SK-N-SH treated with all-trans-retinoic acid at 6 μM for 48 hours (cell line): ENCODE measurements around the gene ADAM11.

Experiments used
- ATAC-seq: fragments of 200-7000 bp; cut with Tn5 transposase; 3 replicates; pipeline ENCODE4 v1.9.1; 2020; ENCODE audit warnings: mild to moderate bottlenecking, moderate library complexity
- ARNTL ChIP-seq: fragments of 450-650 bp; formaldehyde crosslinking; IDR thresholded peaks from 2 replicates; pipeline ENCODE4 v1.5.0; 2020; ENCODE audit warnings: low read depth, mild to moderate bottlenecking, moderate library complexity, borderline replicate concordance
- BACH2 ChIP-seq: fragments of 250-450 bp; sonication (Bioruptor Pico); IDR thresholded peaks from 2 replicates; pipeline ENCODE4 v1.9.0; 2021; ENCODE audit warnings: mild to moderate bottlenecking, borderline replicate concordance
- ESRRG ChIP-seq: fragments of 250-450 bp; sonication (Bioruptor Pico); IDR thresholded peaks from 2 replicates; pipeline ENCODE4 v1.6.1; 2021; ENCODE audit warnings: mild to moderate bottlenecking
- GLIS3 ChIP-seq: fragments of 250-450 bp; sonication (Bioruptor Pico); IDR thresholded peaks from 2 replicates; pipeline ENCODE4 v1.5.0; 2020; ENCODE audit warnings: mild to moderate bottlenecking, moderate library complexity
- ISL1 ChIP-seq: fragments of 250-450 bp; sonication (Bioruptor Pico); IDR thresholded peaks from 2 replicates; pipeline ENCODE4 v2.1.2; 2022; ENCODE audit warnings: mild to moderate bottlenecking, moderate library complexity
- PPARA ChIP-seq: fragments of 250-450 bp; sonication (Bioruptor Pico); IDR thresholded peaks from 2 replicates; pipeline ENCODE4 v1.5.0; 2020; ENCODE audit warnings: mild to moderate bottlenecking, borderline replicate concordance
- RARB ChIP-seq: fragments of 250-450 bp; sonication (Bioruptor Pico); IDR thresholded peaks from 2 replicates; pipeline ENCODE4 v1.8.0; 2021; ENCODE audit warnings: mild to moderate bottlenecking, moderate library complexity
- SNAI2 ChIP-seq: fragments of 250-450 bp; sonication (Bioruptor Pico); IDR thresholded peaks from 2 replicates; pipeline ENCODE4 v1.5.0; 2020; ENCODE audit warnings: mild to moderate bottlenecking, moderate library complexity
- TCF4 ChIP-seq: fragments of 250-450 bp; sonication (Bioruptor Pico); IDR thresholded peaks from 2 replicates; pipeline ENCODE4 v1.8.0; 2021; ENCODE audit warnings: mild to moderate bottlenecking, moderate library complexity, borderline replicate concordance
- TOX ChIP-seq: fragments of 250-450 bp; sonication (Bioruptor Pico); IDR thresholded peaks from 2 replicates; pipeline ENCODE4 v1.8.0; 2021; ENCODE audit warnings: mild to moderate bottlenecking, moderate library complexity, borderline replicate concordance
- ZC3H10 ChIP-seq: fragments of 250-450 bp; sonication (Bioruptor Pico); IDR thresholded peaks from 2 replicates; pipeline ENCODE4 v1.5.1; 2021; ENCODE audit warnings: mild to moderate bottlenecking, moderate library complexity
- ZFP3 ChIP-seq: fragments of 250-450 bp; sonication (Bioruptor Pico); IDR thresholded peaks from 2 replicates; pipeline ENCODE4 v1.5.0; 2020; ENCODE audit warnings: mild to moderate bottlenecking, moderate library complexity
- ZFP30 ChIP-seq: fragments of 450-650 bp; formaldehyde crosslinking; IDR thresholded peaks from 2 replicates; pipeline ENCODE4 v1.5.0; 2022; ENCODE audit warnings: mild to moderate bottlenecking, moderate library complexity
- ZNF565 ChIP-seq: fragments of 450-650 bp; formaldehyde crosslinking; conservative IDR thresholded peaks from 2 replicates; pipeline ENCODE4 v1.5.0; 2020; ENCODE audit warnings: low read depth, mild to moderate bottlenecking, moderate library complexity
- ZNF70 ChIP-seq: fragments of 450-650 bp; formaldehyde crosslinking; IDR thresholded peaks from 2 replicates; pipeline ENCODE4 v1.5.0; 2020; ENCODE audit warnings: mild to moderate bottlenecking, moderate library complexity
- ZNF8 ChIP-seq: fragments of 450-650 bp; formaldehyde crosslinking; IDR thresholded peaks from 2 replicates; pipeline ENCODE4 v1.5.0; 2020; ENCODE audit warnings: mild to moderate bottlenecking, moderate library complexity
- TF ChIP-seq, protein P1 (sequence below): fragments of 250-450 bp; sonication (Bioruptor Pico); IDR thresholded peaks from 2 replicates; pipeline ENCODE4 v1.8.0; 2020; ENCODE audit warnings: mild to moderate bottlenecking, moderate library complexity, borderline replicate concordance
- TF ChIP-seq, protein P2 (sequence below): fragments of 250-450 bp; sonication (Bioruptor Pico); IDR thresholded peaks from 2 replicates; pipeline ENCODE4 v1.8.0; 2021; ENCODE audit warnings: low read depth, mild to moderate bottlenecking, moderate library complexity, borderline replicate concordance
- TF ChIP-seq, protein P3 (sequence below): fragments of 250-450 bp; sonication (Bioruptor Pico); IDR thresholded peaks from 2 replicates; pipeline ENCODE4 v1.5.0; 2020; ENCODE audit warnings: mild to moderate bottlenecking, moderate library complexity
- TF ChIP-seq, protein P4 (sequence below): fragments of 250-450 bp; sonication (Bioruptor Pico); IDR thresholded peaks from 2 replicates; pipeline ENCODE4 v1.5.1; 2020; ENCODE audit warnings: low read depth, mild to moderate bottlenecking, moderate library complexity

Gene ADAM11

DNA sequence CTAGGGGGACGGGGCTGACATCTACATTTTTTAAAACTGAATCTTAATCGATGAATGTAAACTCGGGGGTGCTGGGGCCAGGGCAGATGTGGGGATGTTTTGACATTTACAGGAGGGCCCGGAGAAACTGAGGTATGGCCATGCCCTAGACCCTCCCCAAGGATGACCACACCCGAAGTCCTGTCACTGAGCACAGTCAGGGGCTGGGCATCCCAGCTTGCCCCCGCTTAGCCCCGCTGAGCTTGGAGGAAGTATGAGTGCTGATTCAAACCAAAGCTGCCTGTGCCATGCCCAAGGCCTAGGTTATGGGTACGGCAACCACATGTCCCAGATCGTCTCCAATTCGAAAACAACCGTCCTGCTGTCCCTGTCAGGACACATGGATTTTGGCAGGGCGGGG, 21.4 kb downstream of the ADAM11 start (continued):
- TF ChIP-seq, protein P1, sequence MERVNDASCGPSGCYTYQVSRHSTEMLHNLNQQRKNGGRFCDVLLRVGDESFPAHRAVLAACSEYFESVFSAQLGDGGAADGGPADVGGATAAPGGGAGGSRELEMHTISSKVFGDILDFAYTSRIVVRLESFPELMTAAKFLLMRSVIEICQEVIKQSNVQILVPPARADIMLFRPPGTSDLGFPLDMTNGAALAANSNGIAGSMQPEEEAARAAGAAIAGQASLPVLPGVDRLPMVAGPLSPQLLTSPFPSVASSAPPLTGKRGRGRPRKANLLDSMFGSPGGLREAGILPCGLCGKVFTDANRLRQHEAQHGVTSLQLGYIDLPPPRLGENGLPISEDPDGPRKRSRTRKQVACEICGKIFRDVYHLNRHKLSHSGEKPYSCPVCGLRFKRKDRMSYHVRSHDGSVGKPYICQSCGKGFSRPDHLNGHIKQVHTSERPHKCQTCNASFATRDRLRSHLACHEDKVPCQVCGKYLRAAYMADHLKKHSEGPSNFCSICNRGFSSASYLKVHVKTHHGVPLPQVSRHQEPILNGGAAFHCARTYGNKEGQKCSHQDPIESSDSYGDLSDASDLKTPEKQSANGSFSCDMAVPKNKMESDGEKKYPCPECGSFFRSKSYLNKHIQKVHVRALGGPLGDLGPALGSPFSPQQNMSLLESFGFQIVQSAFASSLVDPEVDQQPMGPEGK: no peak
- TF ChIP-seq TOX (CRISPR knock-in tag): no peak
- TF ChIP-seq TCF4 (CRISPR knock-in tag): no peak
- TF ChIP-seq SNAI2 (CRISPR knock-in tag): no peak
- no peak for TF ChIP-seq BACH2
- TF ChIP-seq GLIS3: no peak
- TF ChIP-seq, protein P2, sequence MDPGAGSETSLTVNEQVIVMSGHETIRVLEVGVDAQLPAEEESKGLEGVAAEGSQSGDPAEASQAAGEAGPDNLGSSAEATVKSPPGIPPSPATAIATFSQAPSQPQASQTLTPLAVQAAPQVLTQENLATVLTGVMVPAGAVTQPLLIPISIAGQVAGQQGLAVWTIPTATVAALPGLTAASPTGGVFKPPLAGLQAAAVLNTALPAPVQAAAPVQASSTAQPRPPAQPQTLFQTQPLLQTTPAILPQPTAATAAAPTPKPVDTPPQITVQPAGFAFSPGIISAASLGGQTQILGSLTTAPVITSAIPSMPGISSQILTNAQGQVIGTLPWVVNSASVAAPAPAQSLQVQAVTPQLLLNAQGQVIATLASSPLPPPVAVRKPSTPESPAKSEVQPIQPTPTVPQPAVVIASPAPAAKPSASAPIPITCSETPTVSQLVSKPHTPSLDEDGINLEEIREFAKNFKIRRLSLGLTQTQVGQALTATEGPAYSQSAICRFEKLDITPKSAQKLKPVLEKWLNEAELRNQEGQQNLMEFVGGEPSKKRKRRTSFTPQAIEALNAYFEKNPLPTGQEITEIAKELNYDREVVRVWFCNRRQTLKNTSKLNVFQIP (CRISPR knock-in tag): no peak

DNA sequence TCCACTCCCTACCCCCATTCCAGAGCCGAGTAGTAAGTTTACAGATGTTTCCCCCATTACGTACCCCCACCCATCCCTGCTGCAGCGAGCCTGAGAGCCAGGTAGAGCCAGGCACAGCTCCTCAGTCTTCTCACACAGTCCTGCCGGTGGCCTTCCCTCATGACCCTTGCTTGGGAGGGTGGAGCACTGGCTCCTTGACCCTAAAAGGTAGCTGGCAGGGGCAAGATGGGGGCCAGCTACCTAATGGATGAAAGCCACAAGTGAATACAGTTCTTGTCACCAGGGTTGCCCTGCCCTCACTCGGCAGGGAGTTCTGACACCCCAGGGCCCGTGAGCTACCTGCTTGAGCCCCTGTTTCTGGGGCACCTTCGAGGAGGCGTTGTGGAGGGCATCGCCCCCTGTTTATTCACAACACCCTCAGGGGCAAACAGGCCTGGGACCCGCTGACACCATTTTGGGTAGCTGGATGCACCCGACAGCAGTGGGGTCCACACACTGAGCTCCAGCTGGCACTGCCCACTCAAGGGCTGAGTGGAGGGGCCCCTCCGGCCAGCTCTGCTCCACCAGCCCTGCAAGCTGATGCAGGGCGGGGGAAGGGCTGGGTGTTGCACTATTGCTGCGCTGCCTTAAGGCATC, 22.2 kb downstream of the ADAM11 start:
- TF ChIP-seq ZC3H10 (CRISPR knock-in tag) (no peak), ZNF8 (CRISPR knock-in tag) (no peak)
- TF ChIP-seq, protein P3, sequence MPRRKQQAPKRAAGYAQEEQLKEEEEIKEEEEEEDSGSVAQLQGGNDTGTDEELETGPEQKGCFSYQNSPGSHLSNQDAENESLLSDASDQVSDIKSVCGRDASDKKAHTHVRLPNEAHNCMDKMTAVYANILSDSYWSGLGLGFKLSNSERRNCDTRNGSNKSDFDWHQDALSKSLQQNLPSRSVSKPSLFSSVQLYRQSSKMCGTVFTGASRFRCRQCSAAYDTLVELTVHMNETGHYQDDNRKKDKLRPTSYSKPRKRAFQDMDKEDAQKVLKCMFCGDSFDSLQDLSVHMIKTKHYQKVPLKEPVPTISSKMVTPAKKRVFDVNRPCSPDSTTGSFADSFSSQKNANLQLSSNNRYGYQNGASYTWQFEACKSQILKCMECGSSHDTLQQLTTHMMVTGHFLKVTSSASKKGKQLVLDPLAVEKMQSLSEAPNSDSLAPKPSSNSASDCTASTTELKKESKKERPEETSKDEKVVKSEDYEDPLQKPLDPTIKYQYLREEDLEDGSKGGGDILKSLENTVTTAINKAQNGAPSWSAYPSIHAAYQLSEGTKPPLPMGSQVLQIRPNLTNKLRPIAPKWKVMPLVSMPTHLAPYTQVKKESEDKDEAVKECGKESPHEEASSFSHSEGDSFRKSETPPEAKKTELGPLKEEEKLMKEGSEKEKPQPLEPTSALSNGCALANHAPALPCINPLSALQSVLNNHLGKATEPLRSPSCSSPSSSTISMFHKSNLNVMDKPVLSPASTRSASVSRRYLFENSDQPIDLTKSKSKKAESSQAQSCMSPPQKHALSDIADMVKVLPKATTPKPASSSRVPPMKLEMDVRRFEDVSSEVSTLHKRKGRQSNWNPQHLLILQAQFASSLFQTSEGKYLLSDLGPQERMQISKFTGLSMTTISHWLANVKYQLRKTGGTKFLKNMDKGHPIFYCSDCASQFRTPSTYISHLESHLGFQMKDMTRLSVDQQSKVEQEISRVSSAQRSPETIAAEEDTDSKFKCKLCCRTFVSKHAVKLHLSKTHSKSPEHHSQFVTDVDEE: no peak
- no peak for ATAC-seq

DNA sequence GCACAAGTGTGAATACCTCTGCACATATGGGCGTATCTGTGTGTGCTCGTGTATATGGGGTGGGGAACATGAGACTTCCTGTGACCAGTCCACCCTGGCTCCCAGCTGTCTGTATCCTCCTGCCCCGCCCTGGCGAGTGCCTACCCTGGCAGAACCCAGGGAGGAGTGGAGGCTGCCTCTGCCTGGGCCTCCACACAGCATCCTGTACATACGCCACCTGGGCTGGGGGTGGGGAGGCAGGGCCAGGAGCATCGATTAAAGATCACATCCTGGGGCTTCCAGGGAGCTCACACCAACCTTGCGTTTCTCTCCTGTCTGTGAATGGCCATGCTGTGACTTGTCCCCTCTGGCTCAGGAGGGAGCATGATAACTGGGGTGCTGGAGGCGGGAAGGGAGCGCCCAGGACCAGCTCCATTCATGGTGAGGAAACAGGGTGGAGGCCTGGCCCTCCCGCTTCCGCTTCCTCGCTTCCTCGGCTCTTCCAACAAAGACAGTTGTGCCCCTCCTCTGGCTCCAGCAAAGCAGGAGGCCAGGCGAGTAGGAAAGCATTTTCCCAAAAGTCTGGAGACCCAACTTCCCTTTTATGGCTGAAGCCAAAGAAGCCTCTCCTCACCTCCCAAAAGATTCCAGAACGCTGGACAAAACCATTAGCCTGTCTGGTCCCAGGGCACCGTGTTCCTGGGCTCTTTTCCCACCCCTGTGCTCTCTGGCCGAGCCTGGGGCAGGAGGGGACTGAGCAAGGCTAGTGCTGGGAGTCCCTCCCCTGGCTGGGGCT, 22.9 kb downstream of the ADAM11 start:
- TF ChIP-seq ISL1: no peak
- TF ChIP-seq RARB (CRISPR knock-in tag): no peak
- TF ChIP-seq, all 23 proteins: peak for 0
- ATAC-seq: no peak

DNA sequence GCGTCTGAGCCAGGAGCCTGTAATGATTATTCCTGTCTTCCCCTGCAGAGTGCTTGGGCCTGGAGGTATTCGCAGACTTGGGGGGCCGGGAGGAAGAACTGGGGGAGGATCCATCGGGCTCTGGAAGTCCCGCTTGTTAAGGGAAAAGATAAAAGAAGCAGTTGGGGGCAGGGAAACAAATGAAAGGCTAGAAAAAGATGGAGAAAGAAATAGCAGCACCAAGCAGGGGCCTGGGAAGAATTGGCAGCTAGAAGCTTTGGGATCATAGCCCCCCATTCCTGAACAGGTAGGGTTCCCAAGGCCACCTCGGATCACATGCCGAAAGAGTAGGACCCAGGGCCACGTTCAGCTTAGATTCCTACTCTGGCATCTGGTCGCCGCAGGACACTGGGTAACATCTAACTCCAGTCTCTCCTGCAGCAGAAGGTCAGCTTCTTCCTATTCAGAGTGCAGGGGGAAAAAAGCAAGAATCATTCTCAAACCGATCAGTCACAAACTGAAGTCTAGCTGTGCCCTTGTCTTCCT, 23.6 kb downstream of the ADAM11 start:
- TF ChIP-seq ZFP3 (no peak), SNAI2 (CRISPR knock-in tag) (no peak), PPARA (CRISPR knock-in tag) (no peak), ZC3H10 (CRISPR knock-in tag) (no peak), ARNTL (CRISPR knock-in tag) (no peak), ZNF565 (CRISPR knock-in tag) (no peak), ZNF70 (CRISPR knock-in tag) (no peak), TCF4 (CRISPR knock-in tag) (no peak), ZFP30 (CRISPR knock-in tag) (no peak), ZNF8 (CRISPR knock-in tag) (no peak), TOX (CRISPR knock-in tag) (no peak), ESRRG (CRISPR knock-in tag) (no peak)
- TF ChIP-seq, protein P4, sequence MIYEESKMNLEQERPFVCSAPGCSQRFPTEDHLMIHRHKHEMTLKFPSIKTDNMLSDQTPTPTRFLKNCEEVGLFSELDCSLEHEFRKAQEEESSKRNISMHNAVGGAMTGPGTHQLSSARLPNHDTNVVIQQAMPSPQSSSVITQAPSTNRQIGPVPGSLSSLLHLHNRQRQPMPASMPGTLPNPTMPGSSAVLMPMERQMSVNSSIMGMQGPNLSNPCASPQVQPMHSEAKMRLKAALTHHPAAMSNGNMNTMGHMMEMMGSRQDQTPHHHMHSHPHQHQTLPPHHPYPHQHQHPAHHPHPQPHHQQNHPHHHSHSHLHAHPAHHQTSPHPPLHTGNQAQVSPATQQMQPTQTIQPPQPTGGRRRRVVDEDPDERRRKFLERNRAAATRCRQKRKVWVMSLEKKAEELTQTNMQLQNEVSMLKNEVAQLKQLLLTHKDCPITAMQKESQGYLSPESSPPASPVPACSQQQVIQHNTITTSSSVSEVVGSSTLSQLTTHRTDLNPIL (CRISPR knock-in tag): no peak
- TF ChIP-seq, protein P2 (CRISPR knock-in tag): no peak
- no peak for ATAC-seq
